Inflammatory macrophage treated with lipopolysaccharide for 1 hour (primary cell): ENCODE results near the gene COL8A2.

ENCODE experiments used
- DNase-seq, 2 donors: peaks; one replicate each; pipeline ENCODE4 v3.0.0-alpha.2; 2020 to 2022

COL8A2 gene

GRCh38 chr1:36088577-36089392, 36.2 kb downstream of the COL8A2 start, which contains the start of gene ADPRS:
Gene ADPRS, plus strand, starts transcription at chr1:36088892. Its CDS starts 13 bp downstream, at chr1:36088905.
- DNase-seq, result peak; percentile 84 to 92

- DNase-seq, result no peak
These were observed 36.8 kb downstream of the COL8A2 start for GRCh38 chr1:36088265-36088576.

DNA sequence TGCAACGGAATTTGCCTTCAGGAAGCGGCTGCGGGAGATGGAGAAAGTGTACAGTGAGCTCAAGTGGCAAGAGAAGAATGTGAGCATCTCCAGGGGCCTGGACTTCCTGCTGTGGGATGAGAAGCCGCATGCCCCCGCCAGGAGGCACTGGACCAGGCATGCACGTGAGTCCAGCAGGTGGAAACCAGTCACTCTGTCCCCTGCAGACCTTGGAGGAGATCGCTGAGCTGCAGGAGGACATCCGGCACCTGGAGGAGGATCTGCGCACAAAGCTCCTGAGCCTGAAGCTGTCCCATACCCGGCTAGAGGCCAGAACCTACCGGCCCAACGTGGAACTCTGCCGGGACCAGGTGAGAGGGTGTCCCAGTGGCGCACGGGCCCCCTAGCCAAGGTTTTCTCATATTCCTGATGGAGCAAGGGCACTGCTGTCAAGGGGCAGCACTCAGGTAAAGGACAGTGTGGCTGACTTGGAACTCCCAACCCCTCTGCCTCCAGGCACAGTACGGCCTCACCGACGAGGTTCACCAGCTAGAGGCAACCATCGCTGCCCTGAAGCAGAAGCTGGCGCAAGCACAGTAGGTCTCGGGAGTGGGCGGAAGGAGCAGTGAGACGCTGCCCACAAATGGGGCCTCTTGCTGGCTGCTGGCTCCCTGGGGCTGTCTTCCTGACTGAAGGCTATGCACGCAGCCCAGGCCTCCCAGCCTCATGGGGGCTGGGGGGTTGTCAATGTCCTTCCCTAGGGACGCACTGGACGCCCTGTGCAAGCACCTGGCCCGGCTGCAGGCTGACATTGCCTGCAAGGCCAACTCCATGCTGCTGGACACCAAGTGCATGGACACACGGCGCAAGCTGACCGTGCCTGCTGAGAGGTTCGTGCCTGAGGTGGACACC, 37.5 kb downstream of the COL8A2 start:
- no peak for DNase-seq

DNA sequence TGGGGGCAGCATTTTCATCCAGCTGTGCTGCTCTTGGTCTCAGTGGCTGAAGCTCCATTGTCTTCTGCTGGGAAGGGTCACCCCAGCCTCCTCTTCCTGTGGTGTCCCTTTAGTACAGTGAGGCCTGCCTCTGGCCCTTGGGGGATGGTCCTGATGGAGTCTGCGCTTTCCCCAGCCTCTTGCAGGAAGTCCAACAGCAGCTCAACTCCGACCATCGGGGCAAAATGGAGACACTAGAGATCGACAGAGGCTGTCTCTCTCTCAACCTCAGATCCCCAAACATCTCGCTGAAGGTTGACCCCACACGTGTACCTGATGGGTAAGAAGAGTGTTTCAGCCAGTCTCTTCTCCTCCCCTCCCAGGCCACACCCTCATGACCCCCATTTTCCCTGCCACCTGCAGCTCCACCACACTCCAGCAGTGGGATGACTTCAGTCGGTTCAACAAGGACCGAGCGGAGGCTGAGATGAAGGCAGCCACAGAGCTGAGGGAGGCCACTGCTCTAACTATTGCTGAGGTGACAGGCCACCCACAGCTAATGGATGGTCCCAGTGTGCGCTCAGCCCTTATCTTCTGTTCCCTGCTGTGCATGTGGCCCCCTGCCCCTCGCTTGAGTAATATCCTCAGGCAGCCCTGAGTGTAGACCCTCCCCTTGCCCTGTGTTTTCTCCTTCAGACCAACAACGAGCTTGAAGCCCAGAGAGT, 38.3 kb downstream of the COL8A2 start:
- no peak for DNase-seq

DNA sequence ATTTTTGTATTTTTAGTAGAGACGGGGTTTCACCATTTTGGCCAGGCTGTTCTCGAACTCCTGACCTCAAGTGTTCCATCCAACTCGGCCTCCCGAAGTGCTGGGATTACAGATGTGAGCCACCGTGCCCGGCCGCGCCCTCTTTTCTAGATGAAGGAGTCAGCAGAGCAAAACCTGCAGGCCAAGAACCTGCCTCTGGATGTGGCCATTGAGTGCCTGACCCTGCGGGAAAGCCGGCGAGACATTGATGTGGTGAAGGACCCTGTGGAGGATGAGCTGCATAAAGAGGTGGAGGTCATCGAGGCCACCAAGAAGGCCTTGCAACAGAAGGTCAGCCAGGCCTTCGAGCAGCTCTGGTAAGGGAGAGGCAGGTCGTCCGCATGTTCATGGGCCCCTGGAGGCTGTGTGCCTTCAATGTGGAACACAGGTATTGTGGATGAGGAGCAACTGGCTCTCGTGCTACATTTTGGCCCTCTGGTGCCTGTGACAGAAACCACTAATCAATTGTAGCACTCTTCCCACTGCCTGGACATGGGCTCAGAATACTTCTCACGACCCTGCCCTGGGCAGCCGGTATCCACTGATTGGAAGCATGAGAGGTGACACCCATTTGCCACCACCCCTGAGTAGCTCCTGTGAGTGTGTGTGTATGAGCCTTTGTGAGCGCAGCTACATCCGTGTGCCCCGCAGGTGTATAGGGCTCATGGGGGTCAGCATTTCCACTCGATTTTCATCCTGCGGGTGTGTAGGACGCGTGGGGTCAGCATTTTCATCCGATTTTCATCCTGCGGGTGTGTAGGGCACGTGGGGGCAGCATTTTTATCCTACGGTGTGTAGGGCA, 39.1 kb downstream of the COL8A2 start:
- no peak for DNase-seq

GRCh38 chr1:36085126-36085525, 39.9 kb downstream of the COL8A2 start:
- no peak for DNase-seq

DNA sequence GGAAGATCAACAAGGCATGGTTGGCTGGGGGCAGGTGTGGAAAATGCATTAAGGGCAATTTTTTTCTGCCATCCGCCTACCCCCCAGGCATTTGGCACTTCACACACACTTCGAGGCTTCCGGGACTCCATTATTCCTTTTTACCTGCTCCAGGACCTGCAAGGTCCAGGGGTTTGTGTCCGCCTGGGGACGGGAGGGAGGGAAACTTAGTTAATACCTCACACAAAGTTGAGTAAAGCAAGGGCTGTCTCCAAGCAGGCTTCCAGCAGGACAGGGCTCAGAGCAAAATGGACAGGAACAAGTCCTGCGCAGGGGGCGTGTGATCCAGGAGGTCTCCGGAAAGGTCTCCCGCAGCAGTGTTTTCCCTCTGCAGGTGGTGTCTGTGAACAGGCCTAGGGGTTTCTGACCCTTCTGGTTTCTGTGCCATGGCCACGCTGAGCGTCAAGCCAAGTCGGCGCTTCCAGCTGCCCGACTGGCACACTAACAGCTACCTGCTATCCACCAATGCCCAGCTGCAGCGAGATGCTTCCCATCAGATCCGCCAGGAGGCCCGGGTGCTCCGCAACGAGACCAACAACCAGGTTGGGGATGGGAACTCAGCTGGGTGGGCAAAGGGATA, 40.4 kb downstream of the COL8A2 start:
- DNase-seq, result no peak

DNA sequence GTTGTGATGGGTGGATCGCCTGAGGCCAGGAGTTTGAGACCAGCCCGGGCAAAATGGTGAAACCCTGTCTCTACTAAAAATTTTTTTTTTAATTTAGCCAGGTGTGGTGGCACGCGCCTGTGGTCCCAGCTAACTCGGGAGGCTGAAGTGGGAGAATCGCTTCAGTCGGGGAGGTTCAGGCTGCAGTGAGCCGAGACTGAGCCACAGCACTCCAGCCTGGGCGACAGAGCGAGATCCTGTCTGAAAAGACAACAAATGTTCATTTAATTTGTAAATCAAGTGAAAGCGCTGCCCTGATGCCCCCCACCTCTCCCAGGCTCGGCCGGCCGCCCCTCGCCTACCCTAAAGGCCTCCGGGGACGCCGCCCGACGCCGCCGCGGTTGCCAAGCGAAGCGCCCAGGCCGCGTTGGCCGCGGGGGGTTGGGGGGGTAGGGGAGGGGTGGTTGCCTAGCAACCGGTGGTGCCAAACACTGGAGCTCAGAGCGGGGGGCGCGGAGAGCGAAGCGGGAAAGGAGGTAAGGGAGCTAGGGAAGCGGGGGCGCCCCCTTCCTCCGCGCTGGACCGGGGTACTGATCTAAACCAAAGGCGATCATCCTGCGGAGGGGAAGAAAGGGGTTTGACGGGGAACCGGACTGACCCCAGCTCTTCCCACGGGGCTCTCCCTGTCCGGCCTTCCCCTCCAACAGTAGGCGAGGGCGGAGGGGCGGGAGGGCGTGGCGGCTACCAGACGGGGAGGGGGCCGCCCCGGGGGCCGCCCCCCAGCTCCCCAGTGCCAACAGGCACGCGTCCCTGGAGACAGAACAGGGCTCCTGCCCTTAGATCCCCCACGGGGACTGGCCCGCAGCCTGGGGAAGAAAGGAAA, 41.2 kb downstream of the COL8A2 start, which contains the start of gene TEKT2:
Gene TEKT2 (plus strand): TSS at position 460 of the 862 bp plus-strand sequence. CDS start 828 bp downstream, outside the sequence.
- DNase-seq, result peak; percentile 20 to 33

DNA sequence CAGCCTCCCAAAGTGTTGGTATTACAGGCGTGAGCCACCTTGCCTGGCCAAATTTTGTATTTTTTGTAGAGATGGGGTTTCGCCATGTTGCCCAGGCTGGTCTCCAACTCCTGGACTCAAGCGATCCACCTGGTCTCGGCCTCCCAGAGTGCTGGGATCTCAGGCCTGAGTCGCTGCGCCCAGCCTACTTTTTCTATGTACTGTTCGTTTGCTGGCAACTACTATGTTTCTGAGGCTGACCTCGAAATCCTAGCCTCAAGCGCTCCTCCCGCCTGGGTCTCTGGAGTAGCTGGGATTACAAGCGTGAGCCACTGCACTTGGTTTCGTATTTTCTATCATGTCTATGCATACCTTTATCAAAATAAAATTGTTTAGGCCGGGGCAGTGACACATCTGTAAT, 41.8 kb downstream of the COL8A2 start:
- DNase-seq, result no peak

DNA sequence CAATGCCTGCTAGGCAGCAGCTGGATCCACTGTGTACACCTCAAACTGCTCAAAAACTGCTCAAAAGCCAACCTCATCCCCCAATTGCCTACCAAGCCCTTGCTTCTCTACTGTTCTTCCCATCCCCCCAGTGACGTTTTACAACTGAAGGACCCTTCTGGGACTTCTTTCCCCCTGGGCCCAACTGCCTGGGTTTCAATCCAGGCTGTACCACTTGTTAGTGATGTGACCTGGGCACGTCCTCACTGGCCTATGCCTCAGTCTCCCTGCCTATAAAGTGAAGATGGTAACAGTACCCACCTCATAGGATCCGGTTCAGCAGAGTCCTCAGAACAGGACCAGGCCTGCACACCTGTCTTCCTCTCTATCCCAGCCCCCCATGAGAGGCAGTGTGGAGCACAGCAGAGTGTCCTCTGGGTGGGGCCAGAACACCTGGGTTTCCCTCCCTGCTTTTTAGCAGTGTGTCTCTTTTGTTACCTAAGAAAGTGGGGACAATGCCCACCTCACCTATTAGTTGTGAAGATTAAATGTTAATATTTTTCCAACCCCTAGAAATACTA, 43.0 kb downstream of the COL8A2 start:
- DNase-seq, result no peak

GRCh38 chr1:36080801-36081200, 44.2 kb downstream of the COL8A2 start:
- no peak for DNase-seq

- DNase-seq, result no peak
These were observed 44.8 kb downstream of the COL8A2 start for GRCh38 chr1:36080236-36080635.

DNA sequence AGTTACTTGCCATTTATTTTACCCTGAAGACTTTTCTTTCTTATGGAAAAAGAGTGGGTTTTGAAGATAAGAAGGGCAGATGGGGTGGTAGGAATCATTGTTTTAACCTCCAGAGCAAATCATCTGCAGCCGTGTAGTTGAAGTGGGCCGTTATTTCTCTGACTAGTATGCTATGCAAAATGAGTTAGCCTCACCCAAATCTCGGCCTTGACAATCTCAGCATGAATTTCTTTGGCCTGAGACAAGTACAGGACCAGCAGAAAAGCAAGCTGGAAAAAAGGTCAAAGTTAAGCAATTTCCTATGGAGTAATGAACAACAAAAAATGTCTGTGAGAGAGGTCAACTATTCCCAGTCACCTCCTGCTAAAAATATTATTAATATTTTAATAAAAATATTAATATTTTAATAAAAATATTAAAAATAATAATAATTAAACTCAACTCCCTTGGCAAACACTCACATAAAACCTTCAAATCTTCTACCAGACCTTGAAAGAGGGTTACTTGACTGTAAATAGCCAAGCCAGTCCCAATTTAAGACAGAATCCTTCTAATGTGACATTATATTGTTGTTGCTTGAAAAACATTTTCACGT, 47.9 kb downstream of the COL8A2 start:
- DNase-seq, result no peak

- no peak for DNase-seq
These were observed 54.7 kb downstream of the COL8A2 start for GRCh38 chr1:36070349-36070748.

- DNase-seq, result no peak
These were observed 56.2 kb downstream of the COL8A2 start for GRCh38 chr1:36068866-36069265.

- no peak for DNase-seq
These were observed 57.2 kb downstream of the COL8A2 start for GRCh38 chr1:36067871-36068270.

DNA sequence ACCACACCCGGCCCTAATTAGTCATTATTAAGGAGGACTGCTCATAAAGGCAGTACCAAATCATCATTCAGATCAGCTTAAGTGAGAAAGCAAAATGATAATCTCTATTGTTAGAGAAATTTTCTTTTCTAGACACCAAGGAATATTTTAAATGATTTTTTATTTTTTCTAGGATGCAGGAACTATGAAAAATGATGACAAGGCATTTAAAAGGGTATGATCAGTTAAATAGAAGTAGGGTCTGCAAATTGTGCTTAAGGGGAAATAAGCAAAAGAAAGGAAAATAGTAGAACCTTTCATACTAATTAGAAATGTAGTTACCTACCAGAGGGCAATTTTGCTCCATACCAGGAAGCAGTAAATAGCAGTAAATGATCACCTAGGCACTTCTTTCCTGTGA, 62.7 kb downstream of the COL8A2 start:
- no peak for DNase-seq

DNA sequence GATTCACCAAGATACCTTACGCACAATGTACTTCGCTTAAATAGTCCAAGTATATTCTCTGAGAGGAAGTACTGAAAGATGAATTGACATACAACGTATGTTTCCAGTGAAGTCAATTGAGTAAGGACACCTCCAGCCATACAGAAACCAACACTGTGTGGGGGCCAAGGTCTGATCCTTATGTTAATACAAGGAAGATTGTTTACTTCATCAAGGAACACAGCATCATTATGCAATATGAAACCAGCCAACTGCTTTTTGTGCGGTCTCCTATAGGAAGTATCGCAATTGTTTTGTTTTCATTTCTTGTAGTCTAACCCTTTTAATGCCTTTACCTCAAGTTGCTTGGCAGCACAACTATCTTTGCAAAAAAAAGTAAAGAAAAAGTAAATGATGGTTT, 69.3 kb downstream of the COL8A2 start:
- peak; percentile 55 to 58 for DNase-seq

GRCh38 chr1:36053978-36054377, 71.0 kb downstream of the COL8A2 start:
- no peak for DNase-seq

- peak; percentile 51 to 56 for DNase-seq
These were observed 73.2 kb downstream of the COL8A2 start for GRCh38 chr1:36051821-36052220.
